HepG2 (cell line): ENCODE data around the gene MFNG. TPM values are rescaled to one million over a fixed set of nuclear protein-coding genes. Genes with fewer than 3 reads are reported as not detected.

Experiments
- CENPX ChIP-seq: sonication (generic); formaldehyde crosslinking; IDR thresholded peaks from 2 replicates; pipeline ENCODE4 v1.9.0; 2021; ENCODE audit warnings: mild to moderate bottlenecking, missing genetic modification reagents, moderate library complexity
- ELF1 ChIP-seq: sonication (generic); formaldehyde crosslinking; IDR thresholded peaks from 2 replicates; pipeline ENCODE4 v1.4.0; 2020; ENCODE audit warnings: missing genetic modification reagents
- ELF3 ChIP-seq: IDR thresholded peaks from 2 replicates; pipeline ENCODE4 v1.6.1; 2016; ENCODE audit warnings: missing genetic modification reagents, missing compliant biosample characterization
- FOXK2 ChIP-seq: fragments of 450-650 bp; IDR thresholded peaks from 2 replicates; pipeline ENCODE4 v1.6.1; 2016
- FOXO1 ChIP-seq: sonication (generic); formaldehyde crosslinking; IDR thresholded peaks from 2 replicates; pipeline ENCODE4 v1.4.0; 2020; ENCODE audit warnings: missing genetic modification reagents
- MEIS1 ChIP-seq: sonication (generic); formaldehyde crosslinking; IDR thresholded peaks from 2 replicates; pipeline ENCODE4 v1.9.0; 2021; ENCODE audit warnings: mild to moderate bottlenecking, missing genetic modification reagents, moderate library complexity, borderline replicate concordance
- MLX ChIP-seq: IDR thresholded peaks from 2 replicates; pipeline ENCODE4 v1.6.1; 2016
- SAP130 ChIP-seq: IDR thresholded peaks from 2 replicates; pipeline ENCODE4 v1.6.1; 2016; ENCODE audit warnings: low read depth
- SRF ChIP-seq: IDR thresholded peaks from 2 replicates; pipeline ENCODE4 v1.6.1; 2011; ENCODE audit warnings: mild to moderate bottlenecking, low read depth, low read length, moderate library complexity
- THAP9 ChIP-seq: sonication (generic); formaldehyde crosslinking; IDR thresholded peaks from 2 replicates; pipeline ENCODE4; 2020; ENCODE audit warnings: missing genetic modification reagents, mild to moderate bottlenecking, borderline replicate concordance
- TSC22D2 ChIP-seq: sonication (generic); formaldehyde crosslinking; IDR thresholded peaks from 2 replicates; pipeline ENCODE4 v1.5.1; 2020; ENCODE audit warnings: missing genetic modification reagents, mild to moderate bottlenecking, borderline replicate concordance
- ZC3H13 ChIP-seq: sonication (generic); formaldehyde crosslinking; IDR thresholded peaks from 2 replicates; pipeline ENCODE4 v1.8.1; 2023; ENCODE audit warnings: mild to moderate bottlenecking, missing genetic modification reagents, moderate library complexity
- ZNF234 ChIP-seq: sonication (generic); formaldehyde crosslinking; conservative IDR thresholded peaks from 2 replicates; pipeline ENCODE4 v1.5.1; 2020; ENCODE audit warnings: mild to moderate bottlenecking, missing genetic modification reagents
- ZNF276 ChIP-seq: sonication (generic); formaldehyde crosslinking; IDR thresholded peaks from 2 replicates; pipeline ENCODE4 v1.4.0; 2020; ENCODE audit warnings: mild to moderate bottlenecking, low read depth, missing genetic modification reagents
- ZNF333 ChIP-seq: sonication (generic); formaldehyde crosslinking; IDR thresholded peaks from 2 replicates; pipeline ENCODE4 v1.4.0; 2020; ENCODE audit warnings: mild to moderate bottlenecking, missing genetic modification reagents, borderline replicate concordance
- ZNF430 ChIP-seq: sonication (generic); formaldehyde crosslinking; IDR thresholded peaks from 2 replicates; pipeline ENCODE4 v1.9.0; 2021; ENCODE audit warnings: mild to moderate bottlenecking, missing genetic modification reagents
- ZNF501 ChIP-seq: sonication (generic); formaldehyde crosslinking; IDR thresholded peaks from 2 replicates; pipeline ENCODE4 v1.5.1; 2020; ENCODE audit warnings: mild to moderate bottlenecking, moderate library complexity, missing genetic modification reagents
- polyA plus RNA-seq, 8 experiments: library from polyadenylated mRNA; depleted of rRNA in 3 of 8; stranded (reverse) in 7 of 8; unstranded in 1 of 8; fragments of >200 nt; fragmentation: Illumina TruSeq in 4 of 8; extraction: Trizol in 4 of 8; gene quantifications; 2 replicates each; pipeline versions ENCODE4 v1.2.1 to v1.2.3, GENCODE V29; 2011 to 2016; ENCODE audit warnings: low read depth in 4 of 8, missing spikeins in 1 of 8, mixed read lengths in 1 of 8; ENCODE audit not compliant: insufficient read depth in 1 of 8
- total RNA-seq, 5 experiments: library from RNA; depleted of rRNA; stranded (reverse); fragments of >200 nt; fragmentation: Illumina TruSeq; extraction: Trizol; gene quantifications; 2 replicates each; pipeline ENCODE4 v1.2.3, GENCODE V29; 2016; ENCODE audit warnings: low read depth in 1 of 5
- TF ChIP-seq, protein P1 (sequence below): sonication (generic); formaldehyde crosslinking; IDR thresholded peaks from 2 replicates; pipeline ENCODE4 v1.4.0; 2020; ENCODE audit warnings: missing genetic modification reagents
- TF ChIP-seq, protein P2 (sequence below): sonication (generic); formaldehyde crosslinking; IDR thresholded peaks from 2 replicates; pipeline ENCODE4 v1.9.0; 2021; ENCODE audit warnings: missing genetic modification reagents, mild to moderate bottlenecking, borderline replicate concordance

The MFNG gene
- total and polyA plus RNA-seq, 2 of the 13 experiments (the other 11 are each of a cell fraction or from before 2014, with no cell fraction given): 1.0 to 11.7 TPM

- TF ChIP-seq SAP130 (peak; percentile 59), FOXK2 (no peak), ZNF430 (CRISPR knock-in tag) (peak; percentile 70; the same call in 1 of the 2 replicates), THAP9 (no peak; the same call in 1 of the 2 replicates), ZNF276 (CRISPR knock-in tag) (no peak), SRF (no peak), MLX (CRISPR knock-in tag) (no peak), TSC22D2 (CRISPR knock-in tag) (no peak), CENPX (CRISPR knock-in tag) (no peak), ELF3 (CRISPR knock-in tag) (0 out of 2 replicates have a peak, but pooled peaks have one; percentile 16), ZC3H13 (no peak), ZNF333 (CRISPR knock-in tag) (no peak), MEIS1 (no peak), ZNF234 (CRISPR knock-in tag) (no peak), FOXO1 (no peak), ZNF501 (CRISPR knock-in tag) (peak; percentile 59; the same call in 1 of the 2 replicates), ELF1 (CRISPR knock-in tag) (0 out of 2 replicates have a peak, but pooled peaks have one; percentile 14)
- TF ChIP-seq, protein P1, sequence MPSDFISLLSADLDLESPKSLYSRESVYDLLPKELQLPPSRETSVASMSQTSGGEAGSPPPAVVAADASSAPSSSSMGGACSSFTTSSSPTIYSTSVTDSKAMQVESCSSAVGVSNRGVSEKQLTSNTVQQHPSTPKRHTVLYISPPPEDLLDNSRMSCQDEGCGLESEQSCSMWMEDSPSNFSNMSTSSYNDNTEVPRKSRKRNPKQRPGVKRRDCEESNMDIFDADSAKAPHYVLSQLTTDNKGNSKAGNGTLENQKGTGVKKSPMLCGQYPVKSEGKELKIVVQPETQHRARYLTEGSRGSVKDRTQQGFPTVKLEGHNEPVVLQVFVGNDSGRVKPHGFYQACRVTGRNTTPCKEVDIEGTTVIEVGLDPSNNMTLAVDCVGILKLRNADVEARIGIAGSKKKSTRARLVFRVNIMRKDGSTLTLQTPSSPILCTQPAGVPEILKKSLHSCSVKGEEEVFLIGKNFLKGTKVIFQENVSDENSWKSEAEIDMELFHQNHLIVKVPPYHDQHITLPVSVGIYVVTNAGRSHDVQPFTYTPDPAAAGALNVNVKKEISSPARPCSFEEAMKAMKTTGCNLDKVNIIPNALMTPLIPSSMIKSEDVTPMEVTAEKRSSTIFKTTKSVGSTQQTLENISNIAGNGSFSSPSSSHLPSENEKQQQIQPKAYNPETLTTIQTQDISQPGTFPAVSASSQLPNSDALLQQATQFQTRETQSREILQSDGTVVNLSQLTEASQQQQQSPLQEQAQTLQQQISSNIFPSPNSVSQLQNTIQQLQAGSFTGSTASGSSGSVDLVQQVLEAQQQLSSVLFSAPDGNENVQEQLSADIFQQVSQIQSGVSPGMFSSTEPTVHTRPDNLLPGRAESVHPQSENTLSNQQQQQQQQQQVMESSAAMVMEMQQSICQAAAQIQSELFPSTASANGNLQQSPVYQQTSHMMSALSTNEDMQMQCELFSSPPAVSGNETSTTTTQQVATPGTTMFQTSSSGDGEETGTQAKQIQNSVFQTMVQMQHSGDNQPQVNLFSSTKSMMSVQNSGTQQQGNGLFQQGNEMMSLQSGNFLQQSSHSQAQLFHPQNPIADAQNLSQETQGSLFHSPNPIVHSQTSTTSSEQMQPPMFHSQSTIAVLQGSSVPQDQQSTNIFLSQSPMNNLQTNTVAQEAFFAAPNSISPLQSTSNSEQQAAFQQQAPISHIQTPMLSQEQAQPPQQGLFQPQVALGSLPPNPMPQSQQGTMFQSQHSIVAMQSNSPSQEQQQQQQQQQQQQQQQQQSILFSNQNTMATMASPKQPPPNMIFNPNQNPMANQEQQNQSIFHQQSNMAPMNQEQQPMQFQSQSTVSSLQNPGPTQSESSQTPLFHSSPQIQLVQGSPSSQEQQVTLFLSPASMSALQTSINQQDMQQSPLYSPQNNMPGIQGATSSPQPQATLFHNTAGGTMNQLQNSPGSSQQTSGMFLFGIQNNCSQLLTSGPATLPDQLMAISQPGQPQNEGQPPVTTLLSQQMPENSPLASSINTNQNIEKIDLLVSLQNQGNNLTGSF (CRISPR knock-in tag): no peak
- TF ChIP-seq, protein P2, sequence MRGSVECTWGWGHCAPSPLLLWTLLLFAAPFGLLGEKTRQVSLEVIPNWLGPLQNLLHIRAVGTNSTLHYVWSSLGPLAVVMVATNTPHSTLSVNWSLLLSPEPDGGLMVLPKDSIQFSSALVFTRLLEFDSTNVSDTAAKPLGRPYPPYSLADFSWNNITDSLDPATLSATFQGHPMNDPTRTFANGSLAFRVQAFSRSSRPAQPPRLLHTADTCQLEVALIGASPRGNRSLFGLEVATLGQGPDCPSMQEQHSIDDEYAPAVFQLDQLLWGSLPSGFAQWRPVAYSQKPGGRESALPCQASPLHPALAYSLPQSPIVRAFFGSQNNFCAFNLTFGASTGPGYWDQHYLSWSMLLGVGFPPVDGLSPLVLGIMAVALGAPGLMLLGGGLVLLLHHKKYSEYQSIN (CRISPR knock-in tag): no peak
Measured at GRCh38 chr22:37521236-37521739, 35.1 kb upstream of the MFNG start (continued).
